Stimulated activated CD8-positive, alpha-beta memory T cell treated with anti-CD3 and anti-CD28 coated beads, Interleukin-4, amount 100 ng/mL, for 24 hours (primary cell): ENCODE measurements around the gene HOXD1.

Experiments
- DNase-seq: peaks from one replicate; pipeline ENCODE4 v3.0.0-alpha.2; 2020; ENCODE audit warnings: low read depth

The HOXD1 gene

DNA sequence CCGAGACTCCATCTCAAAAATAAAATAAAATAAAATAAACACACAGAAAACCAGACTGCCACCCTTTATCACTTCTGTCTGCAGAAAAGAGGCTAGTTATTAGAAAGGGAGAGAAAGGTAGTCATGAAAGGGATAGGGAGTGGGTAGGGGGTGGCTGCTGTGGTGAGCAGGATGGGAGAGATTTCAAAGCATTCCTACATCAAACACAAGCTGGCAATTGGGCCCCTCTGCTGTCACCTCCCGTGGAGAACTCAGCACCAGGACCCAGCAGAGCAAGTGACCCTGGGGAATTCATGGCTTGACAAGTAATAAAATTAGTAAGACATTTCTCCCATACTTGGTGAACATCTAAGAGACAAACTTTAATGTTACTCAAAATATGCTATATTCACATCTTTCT lies 3.7 kb upstream of the HOXD1 start:
- DNase-seq, result no peak

DNA sequence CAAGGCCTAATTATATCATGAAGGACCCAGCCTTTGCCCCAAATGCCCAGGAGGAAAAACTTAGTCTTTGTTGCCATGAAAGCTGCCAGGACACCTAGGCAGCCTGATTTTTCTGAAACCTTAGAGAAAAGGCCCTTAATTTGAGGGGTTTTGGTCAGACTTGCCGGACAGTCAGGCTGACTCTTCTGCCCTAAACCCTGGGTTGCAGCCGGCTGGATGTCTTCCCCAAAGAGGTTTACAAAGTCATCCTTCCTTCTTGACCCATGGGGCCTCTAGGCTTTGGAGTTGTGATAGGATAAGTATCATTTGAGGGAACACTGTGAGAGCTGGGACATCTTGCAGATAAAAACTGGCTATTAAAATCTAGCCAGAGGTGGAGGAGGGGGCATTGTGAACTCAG lies 2.4 kb upstream of the HOXD1 start:
- no peak for DNase-seq

DNA sequence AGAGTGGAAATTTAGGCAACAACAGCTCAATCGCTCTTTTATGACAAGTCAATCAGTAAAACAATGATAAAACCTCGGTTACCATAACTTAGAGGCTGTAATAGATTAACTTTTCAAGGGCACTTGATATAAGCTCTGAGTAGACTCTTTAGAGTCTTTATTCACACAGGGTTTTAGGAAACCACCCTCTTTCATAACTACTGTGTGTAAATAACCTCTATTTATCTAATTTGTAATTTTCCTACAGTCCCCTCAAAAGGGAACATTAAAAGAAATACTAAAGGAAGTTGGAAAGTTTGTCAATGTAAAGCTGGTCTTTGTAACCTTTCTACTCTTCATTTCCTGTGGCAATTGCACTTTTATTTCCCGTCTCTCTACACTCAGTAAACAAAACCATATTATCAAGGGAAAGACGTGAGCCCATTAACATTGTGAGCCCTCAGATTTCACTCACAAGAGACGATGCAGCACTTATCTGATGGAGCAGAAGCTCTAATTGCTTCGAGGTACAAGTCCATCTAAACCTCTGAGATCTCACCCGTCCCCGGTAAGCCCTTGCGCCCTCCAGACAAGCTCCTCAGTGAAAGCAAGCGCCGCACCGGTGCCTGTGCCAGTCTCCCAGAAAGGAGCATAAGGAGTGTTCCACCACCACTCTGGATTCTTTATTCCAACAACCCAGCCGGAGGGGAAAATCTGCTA lies 1.1 kb upstream of the HOXD1 start:
- DNase-seq, result no peak

DNA sequence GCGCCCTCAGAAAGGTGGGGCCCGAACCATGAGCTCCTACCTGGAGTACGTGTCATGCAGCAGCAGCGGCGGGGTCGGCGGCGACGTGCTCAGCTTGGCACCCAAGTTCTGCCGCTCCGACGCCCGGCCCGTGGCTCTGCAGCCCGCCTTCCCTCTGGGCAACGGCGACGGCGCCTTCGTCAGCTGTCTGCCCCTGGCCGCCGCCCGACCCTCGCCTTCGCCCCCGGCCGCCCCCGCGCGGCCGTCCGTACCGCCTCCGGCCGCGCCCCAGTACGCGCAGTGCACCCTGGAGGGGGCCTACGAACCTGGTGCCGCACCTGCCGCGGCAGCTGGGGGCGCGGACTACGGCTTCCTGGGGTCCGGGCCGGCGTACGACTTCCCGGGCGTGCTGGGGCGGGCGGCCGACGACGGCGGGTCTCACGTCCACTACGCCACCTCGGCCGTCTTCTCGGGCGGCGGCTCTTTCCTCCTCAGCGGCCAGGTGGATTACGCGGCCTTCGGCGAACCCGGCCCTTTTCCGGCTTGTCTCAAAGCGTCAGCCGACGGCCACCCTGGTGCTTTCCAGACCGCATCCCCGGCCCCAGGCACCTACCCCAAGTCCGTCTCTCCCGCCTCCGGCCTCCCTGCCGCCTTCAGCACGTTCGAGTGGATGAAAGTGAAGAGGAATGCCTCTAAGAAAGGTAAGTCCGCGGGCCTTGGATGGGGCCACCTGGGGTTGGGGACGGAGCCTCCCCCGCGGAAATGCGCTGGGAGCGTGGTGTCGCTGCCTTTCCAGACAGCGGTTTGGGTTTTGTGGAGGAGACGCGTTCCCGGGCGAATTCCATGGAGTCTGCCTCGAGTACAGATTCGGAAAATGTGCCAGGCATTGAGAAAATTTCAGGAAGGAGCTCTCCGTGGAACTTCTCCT lies 559 bp downstream of the HOXD1 start:
- no peak for DNase-seq

DNA sequence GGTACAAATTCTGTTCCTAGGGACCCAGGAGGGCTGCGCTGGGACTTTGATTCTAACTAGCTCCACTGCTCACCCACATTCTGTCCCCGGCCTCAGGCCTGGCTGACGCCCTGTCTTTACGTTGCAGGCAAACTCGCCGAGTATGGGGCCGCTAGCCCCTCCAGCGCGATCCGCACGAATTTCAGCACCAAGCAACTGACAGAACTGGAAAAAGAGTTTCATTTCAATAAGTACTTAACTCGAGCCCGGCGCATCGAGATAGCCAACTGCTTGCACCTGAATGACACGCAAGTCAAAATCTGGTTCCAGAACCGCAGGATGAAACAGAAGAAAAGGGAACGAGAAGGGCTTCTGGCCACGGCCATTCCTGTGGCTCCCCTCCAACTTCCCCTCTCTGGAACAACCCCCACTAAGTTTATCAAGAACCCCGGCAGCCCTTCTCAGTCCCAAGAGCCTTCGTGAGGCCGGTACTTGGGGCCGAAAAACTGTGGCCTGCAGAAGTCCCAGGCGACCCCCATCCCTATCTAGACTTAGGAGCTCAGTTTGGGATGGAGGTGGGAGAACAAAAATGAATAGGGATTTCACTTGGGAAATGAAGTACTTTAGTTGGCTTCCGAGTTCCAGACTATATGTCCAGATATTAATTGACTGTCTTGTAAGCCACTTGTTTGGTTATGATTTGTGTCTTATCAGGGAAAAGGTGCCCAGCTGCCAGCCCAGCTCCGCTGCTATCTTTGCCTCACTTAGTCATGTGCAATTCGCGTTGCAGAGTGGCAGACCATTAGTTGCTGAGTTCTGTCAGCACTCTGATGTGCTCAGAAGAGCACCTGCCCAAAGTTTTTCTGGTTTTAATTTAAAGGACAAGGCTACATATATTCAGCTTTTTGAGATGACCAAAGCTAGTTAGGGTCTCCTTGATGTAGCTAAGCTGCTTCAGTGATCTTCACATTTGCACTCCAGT lies 1.5 kb downstream of the HOXD1 start:
- no peak for DNase-seq

- no peak for DNase-seq
Observed at GRCh38 chr2:176192351-176192750, 3.9 kb downstream of the HOXD1 start.

DNA sequence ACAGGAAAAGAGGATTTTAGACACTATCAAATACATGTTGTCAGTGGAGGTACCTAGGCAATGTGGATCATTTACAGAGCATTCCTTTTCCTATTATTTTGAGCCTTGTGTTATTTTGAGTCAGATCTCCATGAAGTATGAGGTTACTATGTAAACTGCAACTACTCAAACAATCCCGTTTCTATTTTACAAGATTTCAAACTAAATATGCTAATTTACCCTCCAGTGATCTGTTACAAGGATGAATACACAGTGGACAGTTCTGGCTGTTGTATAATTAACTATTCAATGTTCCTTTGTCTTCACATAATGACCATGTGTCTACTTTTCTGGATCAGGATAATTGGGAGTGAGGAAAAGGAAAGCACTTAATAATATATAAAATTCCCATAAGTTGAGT lies 4.6 kb downstream of the HOXD1 start:
- DNase-seq, result no peak

DNA sequence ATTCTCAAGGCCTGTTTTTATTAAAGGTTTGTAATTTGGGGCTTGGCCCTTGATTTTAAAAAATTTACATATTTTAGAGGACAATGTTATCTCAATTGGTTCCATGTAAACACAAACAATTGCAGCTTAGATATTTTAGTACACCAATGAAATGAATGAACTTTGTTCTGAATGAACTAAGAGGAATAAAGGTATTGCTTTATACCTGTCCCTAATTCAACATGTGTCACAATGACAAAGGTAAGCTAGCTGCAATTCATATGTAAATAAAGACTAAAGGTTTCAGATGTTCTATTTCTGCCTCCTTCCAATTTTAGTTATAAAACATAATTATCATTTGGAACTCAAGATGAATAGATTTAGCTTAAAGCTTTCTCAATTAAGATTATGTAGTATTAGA lies 11.4 kb downstream of the HOXD1 start:
- no peak for DNase-seq

- no peak for DNase-seq
Observed at GRCh38 chr2:176200971-176201370, 12.5 kb downstream of the HOXD1 start.

GRCh38 chr2:176202491-176202890 lies 14.0 kb downstream of the HOXD1 start:
- no peak for DNase-seq

DNA sequence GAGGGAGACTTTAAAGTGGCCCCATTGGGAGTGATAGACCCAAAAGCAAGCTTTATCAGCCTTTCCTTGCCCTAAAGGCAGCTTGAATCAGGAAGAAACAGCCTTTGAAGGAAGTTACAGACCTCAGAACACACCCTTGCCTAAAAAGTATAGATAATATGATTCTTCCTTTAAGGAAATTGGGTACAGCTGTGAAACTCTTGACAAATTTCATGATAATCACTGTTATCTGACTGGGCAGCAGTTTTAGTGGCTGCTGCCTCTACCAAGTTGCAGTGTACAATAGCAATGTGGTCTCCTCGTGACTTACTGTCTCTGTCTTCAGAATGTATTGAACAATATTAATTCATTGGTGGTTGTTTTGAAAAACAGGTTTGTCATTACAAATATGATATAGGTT lies 16.7 kb downstream of the HOXD1 start:
- no peak for DNase-seq

- DNase-seq, result no peak
Observed at GRCh38 chr2:176206136-176206535, 17.7 kb downstream of the HOXD1 start.

DNA sequence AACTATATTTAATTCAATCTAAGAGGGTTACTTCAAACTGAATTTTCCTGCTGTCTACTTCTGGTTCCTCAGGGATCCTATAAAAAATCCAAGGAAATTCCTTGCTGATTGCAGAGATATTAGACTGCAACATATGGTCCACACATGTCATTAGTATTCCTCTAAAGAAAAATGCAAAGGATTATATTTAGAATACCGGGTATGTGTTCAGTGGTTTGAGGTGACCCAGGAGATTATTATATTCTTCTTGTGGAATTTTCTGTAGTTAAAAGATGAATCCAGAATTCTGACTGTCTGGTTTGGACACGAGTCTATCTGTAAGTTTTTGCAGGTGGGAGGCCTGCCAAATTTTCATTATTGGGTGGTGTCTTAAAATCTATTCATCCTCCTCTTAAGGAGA lies 18.2 kb downstream of the HOXD1 start:
- DNase-seq, result no peak

DNA sequence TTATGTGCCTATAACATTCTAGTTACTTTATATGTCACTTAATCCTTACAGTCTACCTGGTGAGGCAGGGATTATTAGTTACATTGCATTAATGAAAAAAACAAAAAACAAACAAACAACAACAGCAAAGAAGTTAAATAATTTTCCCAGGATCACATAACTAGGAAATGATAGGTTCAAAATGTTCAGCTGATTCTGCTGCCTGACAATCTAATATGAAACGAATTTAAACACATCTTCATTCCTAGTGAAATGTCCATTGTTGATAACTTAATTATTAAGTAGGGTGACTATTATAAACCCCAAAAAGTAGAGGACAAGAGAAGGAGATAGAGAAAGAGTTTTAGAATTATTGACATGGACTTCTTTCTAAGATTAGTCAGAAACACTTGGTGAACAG lies 22.6 kb downstream of the HOXD1 start:
- no peak for DNase-seq

DNA sequence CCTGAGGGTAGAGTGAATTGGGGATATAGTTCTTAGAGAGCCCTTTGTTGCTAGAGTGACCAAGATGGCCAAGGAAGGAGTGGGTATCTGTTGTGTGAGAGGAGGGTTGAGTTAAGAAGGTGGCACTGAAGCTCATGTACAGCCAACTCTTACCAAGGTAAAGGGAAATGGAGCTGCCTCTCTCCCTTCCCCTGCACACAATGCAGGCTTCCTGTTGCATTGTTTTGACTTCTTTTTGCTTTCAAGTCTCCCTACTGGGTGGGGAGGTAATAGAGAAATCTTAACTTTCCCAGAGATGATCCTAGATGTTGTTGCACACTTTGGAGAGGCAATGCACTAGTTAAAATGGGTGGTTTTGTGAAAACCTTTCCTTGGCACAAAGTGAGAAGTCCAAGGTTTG lies 23.8 kb downstream of the HOXD1 start:
- no peak for DNase-seq

DNA sequence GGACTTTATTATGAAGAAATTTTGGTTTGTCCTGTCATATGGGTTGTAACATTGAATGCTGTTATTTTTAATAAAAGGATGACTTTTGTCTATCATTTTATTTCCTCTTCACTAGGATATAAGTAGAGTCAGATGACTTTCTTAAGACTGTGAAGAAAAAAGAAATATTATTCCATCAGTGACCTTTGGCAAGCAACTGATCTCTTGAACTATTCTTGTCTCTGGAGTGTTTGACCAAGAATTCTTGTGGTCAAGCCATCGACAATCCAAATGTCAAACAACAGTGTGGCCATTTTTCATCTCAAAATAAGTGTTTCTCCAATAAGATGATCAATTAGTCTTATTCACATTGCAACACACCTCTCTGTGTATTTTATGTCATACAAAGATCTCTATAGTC lies 24.9 kb downstream of the HOXD1 start:
- DNase-seq, result no peak

- no peak for DNase-seq
Observed at GRCh38 chr2:176227874-176228273, 39.4 kb downstream of the HOXD1 start.

GRCh38 chr2:176234156-176234555 lies 45.7 kb downstream of the HOXD1 start:
- no peak for DNase-seq

GRCh38 chr2:176234940-176235339 lies 46.5 kb downstream of the HOXD1 start:
- no peak for DNase-seq

GRCh38 chr2:176237456-176237855 lies 49.0 kb downstream of the HOXD1 start:
- no peak for DNase-seq

DNA sequence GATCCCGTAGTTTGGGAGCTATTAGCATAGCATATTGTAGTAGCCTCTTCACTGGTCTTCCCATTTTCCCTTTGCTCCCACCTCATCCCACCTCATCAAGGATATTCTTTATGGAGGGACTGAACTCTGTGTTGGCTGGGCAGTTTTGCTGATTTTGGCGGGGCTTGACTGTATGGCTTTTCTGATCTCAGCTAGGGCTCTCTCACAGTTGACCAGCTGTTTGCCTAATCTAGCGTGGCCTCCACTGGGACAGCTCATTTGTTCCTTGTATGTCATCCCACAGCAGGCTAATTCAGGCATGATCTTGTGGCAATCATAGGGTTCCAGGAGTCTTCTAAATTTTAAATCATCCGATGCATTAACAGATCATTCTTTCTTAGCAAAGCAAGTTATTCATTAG lies 50.6 kb downstream of the HOXD1 start:
- DNase-seq, result no peak

DNA sequence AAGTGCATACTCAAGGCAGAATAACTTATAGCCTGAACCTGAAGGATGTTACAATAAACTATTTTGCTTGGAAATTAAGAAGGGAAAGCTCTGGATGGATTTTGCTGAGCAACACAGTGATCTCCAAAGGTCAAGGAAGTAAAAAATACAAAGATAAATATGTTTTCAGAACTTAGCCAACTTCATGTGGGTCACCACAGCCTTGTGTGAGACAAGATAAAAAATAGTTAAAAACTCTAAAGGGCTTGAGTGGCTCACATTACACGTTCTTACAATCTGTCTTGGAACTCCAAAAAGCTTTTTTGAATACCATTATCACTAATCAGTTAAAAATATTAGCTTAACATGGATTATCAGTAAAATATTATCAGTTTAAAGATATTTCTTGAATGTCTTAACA lies 51.8 kb downstream of the HOXD1 start:
- no peak for DNase-seq
